Cardiac muscle cell (in vitro differentiated cells and primary cell): Measurements from ENCODE around the gene MISP. TPM values are rescaled to one million over a fixed set of nuclear protein-coding genes. Genes with fewer than 3 reads are reported as not detected.
A peak's percentile ranks its signal among the peaks of the same experiment; 100 is the strongest.

Source experiments
- DNase-seq, 2 donors: peaks; one replicate each; pipeline versions ENCODE4 v3.0.0 to v3.0.0-alpha.2; 2010 to 2017; ENCODE audit warnings: low read depth in 1 of 2, low spot score in 1 of 2
- H3K27ac ChIP-seq: fragments of 200-600 bp; sonication (generic); 2 replicates; pipeline ENCODE4 v1.5.1; 2016
- H3K27me3 ChIP-seq: fragments of 200-600 bp; sonication (generic); 2 replicates; pipeline ENCODE4 v1.6.0; 2016; ENCODE audit warnings: control low read depth
- H3K36me3 ChIP-seq: fragments of 200-600 bp; sonication (generic); 2 replicates; pipeline ENCODE4 v1.5.1; 2016; ENCODE audit warnings: control low read depth
- H3K4me1 ChIP-seq: fragments of 200-600 bp; sonication (generic); 2 replicates; pipeline ENCODE4 v1.8.1; 2017; ENCODE audit warnings: low read depth, mild to moderate bottlenecking, mixed run types
- H3K4me3 ChIP-seq: fragments of 200-600 bp; sonication (generic); 2 replicates; pipeline ENCODE4 v1.5.1; 2016; ENCODE audit warnings: mild to moderate bottlenecking
- H3K9me3 ChIP-seq: fragments of 200-600 bp; sonication (generic); 2 replicates; pipeline ENCODE4 v1.5.1; 2017; ENCODE audit warnings: low read depth, mild to moderate bottlenecking, control low read depth
- CTCF ChIP-seq: IDR thresholded peaks from 2 replicates; pipeline ENCODE4 v1.5.1; 2012; ENCODE audit warnings: low read depth, mild to moderate bottlenecking, low read length
- polyA plus RNA-seq: library from polyadenylated mRNA; unstranded; fragments of >200 nt; fragmentation: Nextera tagmentation; extraction: Ambion mirVana; gene quantifications from 2 replicates; pipeline ENCODE4 v1.2.1, GENCODE V29; 2016
- total RNA-seq: library from RNA; depleted of rRNA; stranded (reverse); fragments of >200 nt; gene quantifications from 2 replicates; pipeline ENCODE4 v1.2.3, GENCODE V29; 2016

Gene MISP
- total and polyA plus RNA-seq, 2 experiments from 2014 or later: 1.2 TPM; not detected in 1

- Histone ChIP-seq H3K4me1 (no peaks in the 10 kb centered on the region), H3K9me3 (no peaks in the 10 kb centered on the region), H3K36me3 (no peaks in the 10 kb centered on the region), H3K27me3 (no peaks in the 10 kb centered on the region), H3K27ac (peak within 1 kb of the TSS; percentile 75), H3K4me3 (peak within 1 kb of the TSS; percentile 98)
- no peak for TF ChIP-seq CTCF
- DNase-seq: peak; percentile 38 to 81
Measured at GRCh38 chr19:708154-709143, 42.5 kb upstream of the MISP start, which contains the start of gene PALM. TSS of gene PALM (plus strand) at chr19:708935. CDS start at chr19:709147, 212 bp downstream.

GRCh38 chr19:709196-709964 is 41.5 kb upstream of the MISP start:
- peak in 1 of 2 donors; percentile 45 for DNase-seq
- H3K27me3 ChIP-seq: no peaks in the 10 kb centered on the region
- H3K4me3 ChIP-seq: peak overlapping the region; percentile 98
- H3K9me3 ChIP-seq: no peaks in the 10 kb centered on the region
- no peaks in the 10 kb centered on the region for H3K36me3 ChIP-seq
- H3K4me1 ChIP-seq: no peaks in the 10 kb centered on the region
- TF ChIP-seq CTCF: no peak
- H3K27ac ChIP-seq: no peak overlapping the region

GRCh38 chr19:709965-710571 is 40.8 kb upstream of the MISP start:
- H3K36me3 ChIP-seq: no peaks in the 10 kb centered on the region
- no peak for TF ChIP-seq CTCF
- no peaks in the 10 kb centered on the region for H3K9me3 ChIP-seq
- H3K27ac ChIP-seq: no peak overlapping the region
- no peaks in the 10 kb centered on the region for H3K4me1 ChIP-seq
- no peaks in the 10 kb centered on the region for H3K27me3 ChIP-seq
- H3K4me3 ChIP-seq: peak overlapping the region; percentile 98
- DNase-seq: no peak

GRCh38 chr19:710767-711166 is 40.1 kb upstream of the MISP start:
- Histone ChIP-seq H3K4me1 (no peaks in the 10 kb centered on the region), H3K4me3 (no peak overlapping the region), H3K36me3 (no peaks in the 10 kb centered on the region), H3K27ac (no peak overlapping the region), H3K9me3 (no peaks in the 10 kb centered on the region), H3K27me3 (no peaks in the 10 kb centered on the region)
- TF ChIP-seq CTCF: no peak
- no peak for DNase-seq

- no peaks in the 10 kb centered on the region for H3K4me1 ChIP-seq
- H3K4me3 ChIP-seq: no peak overlapping the region
- H3K36me3 ChIP-seq: no peaks in the 10 kb centered on the region
- no peak for TF ChIP-seq CTCF
- H3K9me3 ChIP-seq: no peaks in the 10 kb centered on the region
- H3K27me3 ChIP-seq: no peaks in the 10 kb centered on the region
- DNase-seq: no peak
- H3K27ac ChIP-seq: no peak overlapping the region
Measured at GRCh38 chr19:711254-711653, 39.7 kb upstream of the MISP start.
